ENCODE data around the gene DBI. TPM values are rescaled to one million over a fixed set of nuclear protein-coding genes. Genes with fewer than 3 reads are reported as not detected.

DBI gene
- total and polyA plus RNA-seq, 2 of the 13 experiments (the other 11 are each of a cell fraction or from before 2014, with no cell fraction given), result 330 to 659 TPM

- no peak for TF ChIP-seq ATF2 (CRISPR knock-in tag; IDR thresholded peaks at IDR 0.05)
- no peak for TF ChIP-seq NR3C1 (CRISPR knock-in tag; IDR thresholded peaks at IDR 0.05)
These were observed 572 bp upstream of the DBI start (continued) for GRCh38 chr2:119366161-119366648.

GRCh38 chr2:119367472-119368099, 809 bp downstream of the DBI start:
- Histone ChIP-seq H3K27me3 (ENCODE audit: control insufficient read depth in 1 of 2, insufficient read depth in 2 of 2, low read length in 2 of 2) (no peaks in the 10 kb centered on the region; a peak in 1 of 5 replicates), H3K79me2 (ENCODE audit: insufficient read depth, low read length) (peaks cover 46% of the 10 kb centered on the region), H3K4me2 (ENCODE audit: low read depth, low read length) (peak overlapping the region; percentile 99), H3K9ac (ENCODE audit: insufficient read depth, low read depth, low read length) (peak overlapping the region; percentile 84), H4K20me1 (ENCODE audit: insufficient read depth, low read length) (peaks cover 24% of the 10 kb centered on the region), H3K27ac (ENCODE audit: extremely low read length, insufficient read depth, low read length) (peak overlapping the region; percentile 84), H3K4me1 (ENCODE audit: insufficient read depth, low read length) (peaks cover 40% of the 10 kb centered on the region), H3K9me3 (ENCODE audit: low read length) (no peaks in the 10 kb centered on the region), H3K36me3 (replicated peaks in 1 of 2; ENCODE audit: control insufficient read depth in 1 of 2, insufficient read depth in 2 of 2, low read length in 2 of 2) (peaks cover 36 to 43% of the 10 kb centered on the region in 2 experiments), H2AFZ (ENCODE audit: low read length) (no peak overlapping the region), H3K4me3 (replicated peaks in 1 of 3; ENCODE audit: insufficient read depth in 1 of 3, low read depth in 2 of 3, low read length in 3 of 3) (peak overlapping the region; percentile 86 to 95 (median 88))
- no TSS peak for BruUV-seq (replicated peaks)
- ATAC-seq (peak; percentile 87), DNase-seq (ENCODE audit: low spot score) (peak; percentile 73), FAIRE-seq (peak; percentile 44)
- 4% methylated on average over 17 of the region's 32 CpGs for WGBS (ENCODE audit: low lambda C conversion rate)
- ChIA-PET CTCF (ENCODE audit: low intra/inter-chr PET ratio, low total read pairs) (no interaction called here), POLR2A (interaction anchor here (0.9 to 2.2 kb wide), 17 partner anchors 10 to 120 kb away, joined by 3 to 26 read pairs (median 5); partner anchors contain the start of gene TMEM37)
- intact Hi-C loops (cut with micrococcal nuclease; ENCODE audit: unreplicated experiment), result loop anchor here (2.0 to 5.0 kb wide), 3 partner anchors 65 to 145 kb away; partner anchors contain the start of genes STEAP3 and TMEM37
- in situ Hi-C loops (cut with HindIII; ENCODE audit: extremely low pct_ligation_motif_present, low pct_unique_long_range_greater_than_20kb), result no loop called here
- TF ChIP-seq ZNF253 (CRISPR knock-in tag; IDR thresholded peaks at IDR 0.05; ENCODE audit: borderline replicate concordance) (no peak), WIZ (CRISPR knock-in tag; IDR thresholded peaks at IDR 0.05) (no peak), ZNF414 (CRISPR knock-in tag; IDR thresholded peaks at IDR 0.05) (peak; percentile 34; the same call in 1 of the 2 replicates), ZNF597 (CRISPR knock-in tag; IDR thresholded peaks at IDR 0.05) (no peak), FIP1L1 (IDR thresholded peaks at IDR 0.05; ENCODE audit: borderline replicate concordance, insufficient read depth, low read depth, low read length) (no peak), ARNT2 (CRISPR knock-in tag; IDR thresholded peaks at IDR 0.05; ENCODE audit: low read depth) (peak; percentile 44; the same call in 1 of the 2 replicates), ZNF350 (CRISPR knock-in tag; IDR thresholded peaks at IDR 0.05; ENCODE audit: borderline replicate concordance, low read depth) (no peak), ZNF331 (CRISPR knock-in tag; IDR thresholded peaks at IDR 0.05) (peak; percentile 60; the same call in 1 of the 2 replicates), ZNF329 (CRISPR knock-in tag; IDR thresholded peaks at IDR 0.05; ENCODE audit: low read depth) (no peak), ZNF264 (CRISPR knock-in tag; IDR thresholded peaks at IDR 0.05) (0 out of 2 replicates have a peak, but pooled peaks have one; percentile 51), GTF3A (CRISPR knock-in tag; conservative IDR thresholded peaks at IDR 0.05) (no peak), ATF3 (CRISPR knock-in tag; IDR thresholded peaks at IDR 0.05) (peak; percentile 48; the same call in 1 of the 2 replicates), ATF7-NPFF (CRISPR knock-in tag; IDR thresholded peaks at IDR 0.05; ENCODE audit: low read depth) (no peak; the same call in 1 of the 2 replicates), SRSF4 (IDR thresholded peaks at IDR 0.05; ENCODE audit: low read depth, low read length, poor library complexity, severe bottlenecking) (no peak)

Measured in HepG2 (cell line).